Activated T-cell treated with anti-CD3 and anti-CD28 coated beads, Interleukin-2, amount 50 U/mL, for 4 hours (primary cell): Measurements from ENCODE around the gene AGPAT2. TPM values are rescaled to one million over a fixed set of nuclear protein-coding genes. Genes with fewer than 3 reads are reported as not detected.

Experiments
- ATAC-seq, 2 donors: fragments of 200-7000 bp; cut with Tn5 transposase; one replicate each; pipeline ENCODE4 v1.10.0; 2021
- DNase-seq: peaks from one replicate; pipeline ENCODE4 v3.0.0-alpha.2; 2020
- H3K27me3 Mint-ChIP-seq: one replicate; pipeline ENCODE4 v1.8.0; 2021; ENCODE audit warnings: low read depth, mixed read lengths
- H3K36me3 Mint-ChIP-seq: one replicate; pipeline ENCODE4 v1.8.0; 2022; ENCODE audit warnings: mixed read lengths; ENCODE audit not compliant: insufficient read depth
- H3K4me1 Mint-ChIP-seq: one replicate; pipeline ENCODE4 v1.8.0; 2021; ENCODE audit warnings: low read depth, mixed read lengths
- H3K4me3 Mint-ChIP-seq: one replicate; pipeline ENCODE4 v1.8.0; 2021; ENCODE audit warnings: mild to moderate bottlenecking, moderate library complexity, mixed read lengths
- H3K9me3 Mint-ChIP-seq: one replicate; pipeline ENCODE4 v1.8.0; 2021; ENCODE audit warnings: mixed read lengths
- total RNA-seq, 3 donors: library from RNA; stranded (reverse); gene quantifications; one replicate each; pipeline ENCODE4 v1.2.1, GENCODE V29; 2021

Gene AGPAT2
- total RNA-seq, 3 donors from 2014 or later = 11.4 to 14.3 (median 11.7) TPM

- Mint-ChIP-seq H3K27me3 (peaks cover 15% of the 10 kb centered on the region), H3K36me3 (no peaks in the 10 kb centered on the region), H3K9me3 (no peaks in the 10 kb centered on the region), H3K4me3 (no peak overlapping the region), H3K4me1 (no peaks in the 10 kb centered on the region)
- DNase-seq (no peak), ATAC-seq (no peak)
These were observed 16.0 kb downstream of the AGPAT2 start for GRCh38 chr9:136671254-136671614.

GRCh38 chr9:136670576-136671253 lies 16.5 kb downstream of the AGPAT2 start:
- DNase-seq (no peak), ATAC-seq (no peak)
- H3K9me3 Mint-ChIP-seq = no peaks in the 10 kb centered on the region
- H3K36me3 Mint-ChIP-seq = no peaks in the 10 kb centered on the region
- H3K27me3 Mint-ChIP-seq = peaks cover 15% of the 10 kb centered on the region
- H3K4me3 Mint-ChIP-seq = no peak overlapping the region
- no peaks in the 10 kb centered on the region for H3K4me1 Mint-ChIP-seq

- Mint-ChIP-seq H3K27me3 (peaks cover 17% of the 10 kb centered on the region), H3K4me1 (peaks cover 3% of the 10 kb centered on the region), H3K36me3 (no peaks in the 10 kb centered on the region), H3K9me3 (no peaks in the 10 kb centered on the region), H3K4me3 (no peak overlapping the region)
- ATAC-seq = no peak
- no peak for DNase-seq
These were observed 17.3 kb downstream of the AGPAT2 start for GRCh38 chr9:136669791-136670464.

- no peak for ATAC-seq
- H3K9me3 Mint-ChIP-seq = no peaks in the 10 kb centered on the region
These were observed 18.1 kb downstream of the AGPAT2 start for GRCh38 chr9:136668983-136669790.

GRCh38 chr9:136667940-136668760 lies 19.1 kb downstream of the AGPAT2 start:
- ATAC-seq = no peak
- Mint-ChIP-seq H3K4me3 (no peak overlapping the region), H3K9me3 (no peaks in the 10 kb centered on the region), H3K27me3 (peaks cover 24% of the 10 kb centered on the region), H3K4me1 (peaks cover 5% of the 10 kb centered on the region), H3K36me3 (no peaks in the 10 kb centered on the region)
- no peak for DNase-seq

More at GRCh38 chr9:136668983-136669790, 18.1 kb downstream of the AGPAT2 start:
- Mint-ChIP-seq H3K27me3 (peaks cover 20% of the 10 kb centered on the region), H3K4me1 (peaks cover 5% of the 10 kb centered on the region), H3K36me3 (no peaks in the 10 kb centered on the region), H3K4me3 (no peak overlapping the region)
- no peak for DNase-seq

GRCh38 chr9:136667214-136667939 lies 19.9 kb downstream of the AGPAT2 start:
- H3K9me3 Mint-ChIP-seq = no peaks in the 10 kb centered on the region
- peaks cover 5% of the 10 kb centered on the region for H3K4me1 Mint-ChIP-seq
- H3K27me3 Mint-ChIP-seq = peaks cover 25% of the 10 kb centered on the region
- H3K36me3 Mint-ChIP-seq = no peaks in the 10 kb centered on the region
- DNase-seq (no peak), ATAC-seq (no peak)
- no peak overlapping the region for H3K4me3 Mint-ChIP-seq

- H3K4me3 Mint-ChIP-seq = peak overlapping the region; percentile 56
- DNase-seq (no peak), ATAC-seq (no peak)
- no peaks in the 10 kb centered on the region for H3K9me3 Mint-ChIP-seq
- H3K4me1 Mint-ChIP-seq = peaks cover 5% of the 10 kb centered on the region
- H3K36me3 Mint-ChIP-seq = no peaks in the 10 kb centered on the region
- H3K27me3 Mint-ChIP-seq = peaks cover 25% of the 10 kb centered on the region
These were observed 20.7 kb downstream of the AGPAT2 start for GRCh38 chr9:136666372-136667213.

GRCh38 chr9:136665704-136666371 lies 21.4 kb downstream of the AGPAT2 start:
- H3K36me3 Mint-ChIP-seq = no peaks in the 10 kb centered on the region
- peaks cover 25% of the 10 kb centered on the region for H3K27me3 Mint-ChIP-seq
- ATAC-seq (peak; percentile 60 to 62), DNase-seq (no peak)
- no peaks in the 10 kb centered on the region for H3K9me3 Mint-ChIP-seq
- H3K4me3 Mint-ChIP-seq = no peak overlapping the region
- H3K4me1 Mint-ChIP-seq = peaks cover 5% of the 10 kb centered on the region

GRCh38 chr9:136665111-136665703 lies 22.1 kb downstream of the AGPAT2 start:
- Mint-ChIP-seq H3K36me3 (no peaks in the 10 kb centered on the region), H3K4me3 (peak overlapping the region; percentile 75), H3K27me3 (peaks cover 25% of the 10 kb centered on the region), H3K9me3 (no peaks in the 10 kb centered on the region), H3K4me1 (peaks cover 5% of the 10 kb centered on the region)
- DNase-seq (no peak), ATAC-seq (peak; percentile 55 to 58)

GRCh38 chr9:136664000-136664915 lies 23.0 kb downstream of the AGPAT2 start:
- no peaks in the 10 kb centered on the region for H3K9me3 Mint-ChIP-seq
- peaks cover 5% of the 10 kb centered on the region for H3K4me1 Mint-ChIP-seq
- peaks cover 22% of the 10 kb centered on the region for H3K27me3 Mint-ChIP-seq
- no peaks in the 10 kb centered on the region for H3K36me3 Mint-ChIP-seq
- DNase-seq (no peak), ATAC-seq (no peak)
- H3K4me3 Mint-ChIP-seq = peak overlapping the region; percentile 75
